Stomach smooth muscle (tissue), 2 donors: ENCODE data around the gene TMEM43.

Experiments
- H3K27ac ChIP-seq: one replicate; pipeline ENCODE4 v1.7.0; 2013; ENCODE audit warnings: mild to moderate bottlenecking, low read length, inconsistent platforms
- H3K27me3 ChIP-seq, 2 donors: one replicate each; pipeline ENCODE4 v1.7.0; 2013; ENCODE audit warnings: low read length in 2 of 2; ENCODE audit not compliant: insufficient read depth in 2 of 2, control insufficient read depth in 1 of 2
- H3K36me3 ChIP-seq, 2 donors: one replicate each; pipeline ENCODE4 v1.7.0; 2013; ENCODE audit warnings: low read length in 2 of 2; ENCODE audit not compliant: control insufficient read depth in 2 of 2, insufficient read depth in 2 of 2
- H3K4me1 ChIP-seq: one replicate; pipeline ENCODE4 v1.7.0; 2013; ENCODE audit warnings: low read length; ENCODE audit not compliant: control insufficient read depth, insufficient read depth
- H3K4me3 ChIP-seq, 2 donors: one replicate each; pipeline ENCODE4 v1.7.0; 2013; ENCODE audit warnings: low read length in 2 of 2
- H3K9ac ChIP-seq, 2 donors: one replicate each; pipeline ENCODE4 v1.7.0; 2013; ENCODE audit warnings: low read length in 2 of 2, mild to moderate bottlenecking in 1 of 2
- H3K9me3 ChIP-seq, 2 donors: one replicate each; pipeline ENCODE4 v1.7.0; 2013; ENCODE audit warnings: low read length in 2 of 2; ENCODE audit not compliant: control insufficient read depth in 2 of 2
- donor health status: healthy.
- donor health status: Pancreatic carcinoma.

The TMEM43 gene

GRCh38 chr3:14178247-14179113 lies 53.6 kb downstream of the TMEM43 start, which contains the start of the genes LSM3 and XPC:
Gene LSM3, plus strand, starts transcription at chr3:14178817. Its CDS starts 44 bp downstream, at chr3:14178861.
Gene XPC, minus strand, starts transcription at chr3:14178601. Its CDS starts 33 bp downstream, at chr3:14178568.
- Histone ChIP-seq H3K36me3 (peaks cover 2 to 3% of the 10 kb centered on the region in 2 donors), H3K4me3 (peak within 1 kb of the TSS; percentile 94 to 100), H3K27ac (peak within 1 kb of the TSS; percentile 95), H3K9me3 (no peaks in the 10 kb centered on the region), H3K27me3 (no peaks in the 10 kb centered on the region), H3K9ac (peak within 1 kb of the TSS; percentile 98 to 100), H3K4me1 (peaks cover 17% of the 10 kb centered on the region)

- peak overlapping the region; percentile 95 for H3K27ac ChIP-seq
- peak overlapping the region; percentile 95 to 100 for H3K9ac ChIP-seq
- H3K4me1 ChIP-seq = peaks cover 17% of the 10 kb centered on the region
- no peaks in the 10 kb centered on the region for H3K9me3 ChIP-seq
- H3K36me3 ChIP-seq = peaks cover 2 to 6% of the 10 kb centered on the region in 2 donors
- H3K27me3 ChIP-seq = no peaks in the 10 kb centered on the region
- H3K4me3 ChIP-seq = peak overlapping the region; percentile 94 to 100
These were observed 54.2 kb downstream of the TMEM43 start for GRCh38 chr3:14179114-14179465.

DNA sequence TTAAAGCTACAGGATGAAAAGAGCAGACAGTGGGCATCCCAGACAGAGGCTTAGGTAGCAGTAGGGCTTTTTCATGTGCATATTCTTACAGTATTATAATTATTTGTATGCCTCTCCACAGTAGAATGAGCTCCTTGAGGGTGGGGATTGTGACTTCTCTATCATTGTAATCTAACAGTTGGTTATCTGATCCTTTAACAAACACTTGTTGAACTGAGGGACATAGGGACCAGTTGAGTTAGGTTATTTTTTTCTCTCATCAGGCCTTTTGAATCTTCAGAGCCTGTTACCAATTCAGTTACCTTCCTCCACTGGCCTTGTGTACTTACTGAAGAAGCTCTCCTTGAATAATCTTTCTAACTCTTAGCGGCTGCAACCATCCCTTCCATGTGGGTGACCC lies 54.9 kb downstream of the TMEM43 start:
- Histone ChIP-seq H3K4me3 (peak overlapping the region in 1 of 2 donors; percentile 100), H3K9ac (no peak overlapping the region), H3K4me1 (peaks cover 17% of the 10 kb centered on the region)

DNA sequence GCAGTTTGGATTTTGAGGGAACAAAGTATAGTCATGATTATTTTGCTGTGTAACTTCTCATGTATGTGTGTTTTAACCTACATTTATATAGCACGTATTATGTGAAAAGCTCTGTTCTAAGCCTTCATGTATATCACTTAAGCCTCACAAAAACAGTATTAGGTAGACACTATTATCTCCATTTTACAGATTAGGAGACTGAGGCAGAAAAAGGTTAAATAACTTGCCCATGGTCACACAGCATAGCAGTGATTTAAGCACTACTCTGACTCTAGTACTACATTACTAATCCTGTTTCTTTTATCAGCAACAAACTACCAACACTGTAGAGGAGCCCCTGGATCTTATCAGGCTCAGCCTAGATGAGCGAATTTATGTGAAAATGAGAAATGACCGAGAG lies 56.4 kb downstream of the TMEM43 start:
- no peak overlapping the region for H3K27ac ChIP-seq
- no peak overlapping the region for H3K4me3 ChIP-seq
- no peaks in the 10 kb centered on the region for H3K27me3 ChIP-seq
- H3K4me1 ChIP-seq = peaks cover 13% of the 10 kb centered on the region
- no peak overlapping the region for H3K9ac ChIP-seq
- H3K9me3 ChIP-seq = no peaks in the 10 kb centered on the region
- H3K36me3 ChIP-seq = peaks cover 6 to 9% of the 10 kb centered on the region in 2 donors

More for the DNA sequence above, 54.9 kb downstream of the TMEM43 start:
- H3K27ac ChIP-seq = no peak overlapping the region
- no peaks in the 10 kb centered on the region for H3K27me3 ChIP-seq
- peaks cover 2 to 7% of the 10 kb centered on the region in 2 donors for H3K36me3 ChIP-seq
- no peaks in the 10 kb centered on the region for H3K9me3 ChIP-seq

DNA sequence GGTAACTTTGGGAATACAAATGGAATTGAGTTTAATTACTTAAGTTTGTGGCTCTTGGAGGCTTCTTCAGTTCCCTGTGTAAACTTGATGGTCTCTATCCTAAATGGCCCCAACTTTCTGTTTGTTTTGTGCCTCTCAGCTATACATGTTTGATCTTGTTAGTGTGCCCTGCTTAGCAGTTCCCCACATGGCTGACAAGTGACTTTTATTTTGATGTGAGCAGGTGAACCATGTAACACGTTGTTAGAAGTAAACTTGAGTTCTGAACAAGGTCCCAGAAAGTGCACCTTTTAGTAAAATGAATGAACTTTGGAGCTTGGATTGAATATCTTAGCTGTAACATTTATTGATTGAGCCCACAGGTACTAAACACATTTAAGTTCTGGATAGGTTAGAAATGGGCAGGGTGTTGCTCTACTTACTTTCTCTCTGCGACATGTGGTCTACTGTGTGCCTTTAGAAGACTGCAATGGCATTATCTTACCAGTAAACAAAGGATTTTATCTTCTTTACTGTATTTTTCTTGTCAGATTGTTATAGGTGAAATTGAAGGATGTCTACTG lies 58.2 kb downstream of the TMEM43 start:
- Histone ChIP-seq H3K36me3 (peaks cover 14 to 20% of the 10 kb centered on the region in 2 donors), H3K9ac (no peak overlapping the region), H3K9me3 (no peaks in the 10 kb centered on the region), H3K27ac (no peak overlapping the region), H3K27me3 (no peaks in the 10 kb centered on the region), H3K4me1 (peaks cover 4% of the 10 kb centered on the region), H3K4me3 (no peak overlapping the region)

GRCh38 chr3:14186854-14187458 lies 62.1 kb downstream of the TMEM43 start:
- H3K36me3 ChIP-seq = peaks cover 11 to 20% of the 10 kb centered on the region in 2 donors
- H3K27ac ChIP-seq = no peak overlapping the region
- H3K9ac ChIP-seq = no peak overlapping the region
- H3K9me3 ChIP-seq = no peaks in the 10 kb centered on the region
- H3K27me3 ChIP-seq = no peaks in the 10 kb centered on the region
- no peak overlapping the region for H3K4me3 ChIP-seq
- H3K4me1 ChIP-seq = no peaks in the 10 kb centered on the region

DNA sequence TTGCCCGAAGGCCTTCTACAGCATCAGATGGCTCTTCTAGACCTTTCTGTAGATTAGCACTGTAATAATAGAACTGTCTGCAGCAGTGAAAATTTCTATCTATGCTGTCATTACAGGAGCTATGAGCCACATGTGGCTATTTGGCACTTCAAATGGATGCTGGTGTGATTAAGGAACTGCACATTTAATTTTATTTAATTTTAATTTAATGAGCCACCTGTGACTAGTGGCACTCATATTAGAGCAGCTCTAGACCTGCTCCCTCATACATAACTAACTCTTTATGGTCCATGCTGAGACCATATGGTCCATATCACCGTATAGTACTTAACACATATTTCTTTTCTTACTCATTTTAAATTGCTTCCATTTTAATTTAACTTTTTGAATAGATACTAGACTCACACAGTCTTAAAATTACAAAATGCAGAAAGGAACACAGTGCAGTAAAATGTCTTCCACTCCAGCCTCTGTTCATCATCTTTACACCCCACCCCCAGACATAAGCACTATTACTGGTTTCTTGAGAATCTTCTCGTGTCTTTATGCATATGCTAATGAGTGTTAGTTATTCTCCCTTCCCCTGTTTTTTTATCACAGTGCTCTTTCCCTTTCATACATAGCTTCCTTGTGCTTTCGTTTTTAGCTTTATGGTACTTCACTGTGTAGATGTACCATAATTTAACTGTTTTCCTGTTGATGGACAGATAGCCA lies 63.3 kb downstream of the TMEM43 start:
- Histone ChIP-seq H3K9me3 (no peaks in the 10 kb centered on the region), H3K4me1 (no peaks in the 10 kb centered on the region), H3K9ac (no peak overlapping the region), H3K27ac (no peak overlapping the region), H3K4me3 (no peak overlapping the region), H3K36me3 (peaks cover 11 to 17% of the 10 kb centered on the region in 2 donors), H3K27me3 (no peaks in the 10 kb centered on the region)
